Measurements from ENCODE around the gene TOLLIP. TPM values are rescaled to one million over a fixed set of nuclear protein-coding genes. Genes with fewer than 3 reads are reported as not detected.

Gene TOLLIP
- total RNA-seq, 2 experiments from 2014 or later: 19.9 to 21.7 TPM

- Mint-ChIP-seq H3K9me3 (no peaks in the 10 kb centered on the region), H3K4me3 (no peak overlapping the region), H3K27me3 (ENCODE audit: low read depth) (no peaks in the 10 kb centered on the region), H3K36me3 (ENCODE audit: low read depth) (no peaks in the 10 kb centered on the region), H3K27ac (no peak overlapping the region), H3K4me1 (ENCODE audit: low read depth) (no peaks in the 10 kb centered on the region)
- DNase-seq: no peak
- intact Hi-C loops (cut with micrococcal nuclease): no loop called here
- CTCF ChIA-PET: no interaction called here
These were observed 77.9 kb downstream of the TOLLIP start for GRCh38 chr11:1231396-1232020.

GRCh38 chr11:1230456-1231395 is 78.7 kb downstream of the TOLLIP start:
- H3K9me3 Mint-ChIP-seq: no peaks in the 10 kb centered on the region
- DNase-seq: no peak
- H3K27ac Mint-ChIP-seq: no peak overlapping the region
- H3K4me1 Mint-ChIP-seq (ENCODE audit: low read depth): no peaks in the 10 kb centered on the region
- CTCF ChIA-PET: no interaction called here
- intact Hi-C loops (cut with micrococcal nuclease): no loop called here
- H3K36me3 Mint-ChIP-seq (ENCODE audit: low read depth): no peaks in the 10 kb centered on the region
- no peaks in the 10 kb centered on the region for H3K27me3 Mint-ChIP-seq (ENCODE audit: low read depth)
- H3K4me3 Mint-ChIP-seq: no peak overlapping the region

GRCh38 chr11:1230121-1230455 is 79.3 kb downstream of the TOLLIP start:
- Mint-ChIP-seq H3K4me1 (ENCODE audit: low read depth) (no peaks in the 10 kb centered on the region), H3K27me3 (ENCODE audit: low read depth) (no peaks in the 10 kb centered on the region), H3K36me3 (ENCODE audit: low read depth) (no peaks in the 10 kb centered on the region), H3K9me3 (no peaks in the 10 kb centered on the region), H3K27ac (no peak overlapping the region), H3K4me3 (no peak overlapping the region)
- CTCF ChIA-PET: no interaction called here
- intact Hi-C loops (cut with micrococcal nuclease): no loop called here
- DNase-seq: no peak

GRCh38 chr11:1229471-1230120 is 79.8 kb downstream of the TOLLIP start:
- Mint-ChIP-seq H3K4me3 (no peak overlapping the region), H3K27me3 (ENCODE audit: low read depth) (no peaks in the 10 kb centered on the region), H3K36me3 (ENCODE audit: low read depth) (no peaks in the 10 kb centered on the region), H3K9me3 (no peaks in the 10 kb centered on the region), H3K4me1 (ENCODE audit: low read depth) (no peaks in the 10 kb centered on the region), H3K27ac (no peak overlapping the region)
- CTCF ChIA-PET: no interaction called here
- DNase-seq: no peak
- intact Hi-C loops (cut with micrococcal nuclease): no loop called here

DNA sequence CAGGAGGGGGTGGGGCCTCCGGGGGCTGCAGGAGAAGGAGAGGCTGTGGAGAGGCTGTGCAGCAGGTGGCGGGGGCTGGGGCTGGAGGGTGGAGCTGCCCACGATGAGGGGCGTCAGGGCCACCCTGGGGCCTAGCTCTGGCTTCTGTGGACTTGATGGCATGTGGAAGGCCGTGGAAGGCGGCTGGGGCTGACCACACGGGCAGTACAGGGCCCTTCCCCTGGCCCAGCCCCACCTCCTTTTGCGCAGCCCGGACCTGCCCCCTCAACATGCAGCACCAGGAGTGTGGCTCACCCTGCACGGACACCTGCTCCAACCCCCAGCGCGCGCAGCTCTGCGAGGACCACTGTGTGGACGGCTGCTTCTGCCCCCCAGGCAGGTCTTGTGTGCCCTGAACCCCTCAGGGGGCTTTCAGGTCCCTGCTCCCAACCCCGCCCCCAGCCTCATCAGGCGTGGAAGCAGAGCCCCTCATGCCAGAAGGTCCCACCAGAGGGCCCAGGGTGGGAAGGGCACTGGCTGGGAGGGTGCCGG is 80.4 kb downstream of the TOLLIP start:
- CTCF ChIA-PET: interaction anchor here (0.6 kb wide), 1 partner anchor 19 kb away, joined by 3 read pairs; no protein-coding TSS in a partner anchor
- no peak overlapping the region for H3K27ac Mint-ChIP-seq
- intact Hi-C loops (cut with micrococcal nuclease): no loop called here
- no peaks in the 10 kb centered on the region for H3K27me3 Mint-ChIP-seq (ENCODE audit: low read depth)
- no peaks in the 10 kb centered on the region for H3K36me3 Mint-ChIP-seq (ENCODE audit: low read depth)
- no peak overlapping the region for H3K4me3 Mint-ChIP-seq
- DNase-seq: no peak
- H3K4me1 Mint-ChIP-seq (ENCODE audit: low read depth): no peaks in the 10 kb centered on the region
- no peaks in the 10 kb centered on the region for H3K9me3 Mint-ChIP-seq

DNA sequence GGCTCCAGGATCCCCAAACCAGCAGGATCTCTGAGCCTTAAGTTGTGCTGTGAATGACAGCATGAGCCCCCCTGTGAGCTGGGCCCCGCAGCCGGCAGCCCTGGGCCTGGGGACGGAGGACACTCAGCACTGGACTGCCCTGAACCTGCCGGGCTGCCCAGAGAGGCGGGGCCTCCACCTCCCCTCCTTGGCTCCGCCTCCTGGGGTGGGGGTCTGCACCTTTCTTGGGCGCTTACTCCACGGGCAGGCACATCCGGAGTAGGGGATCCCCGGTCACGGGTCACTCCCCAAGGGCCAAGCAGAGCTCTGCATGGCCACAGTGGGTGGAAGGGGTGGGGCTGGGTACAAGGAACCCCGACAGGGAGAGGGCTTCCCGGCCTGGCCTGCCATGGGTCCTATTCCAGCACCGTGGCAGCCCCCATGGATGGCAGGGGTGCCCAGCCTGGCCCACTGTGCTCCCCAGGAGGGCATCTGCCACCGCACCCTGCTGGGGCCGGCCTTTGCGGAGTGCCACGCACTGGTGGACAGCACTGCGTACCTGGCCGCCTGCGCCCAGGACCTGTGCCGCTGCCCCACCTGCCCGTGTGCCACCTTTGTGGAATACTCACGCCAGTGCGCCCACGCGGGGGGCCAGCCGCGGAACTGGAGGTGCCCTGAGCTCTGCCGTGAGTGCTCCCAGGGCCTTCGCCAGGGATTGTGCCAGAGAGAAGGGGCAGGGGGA is 81.2 kb downstream of the TOLLIP start:
- CTCF ChIA-PET: interaction anchor here (0.6 kb wide), 1 partner anchor 18 kb away, joined by 3 read pairs; no protein-coding TSS in a partner anchor

DNA sequence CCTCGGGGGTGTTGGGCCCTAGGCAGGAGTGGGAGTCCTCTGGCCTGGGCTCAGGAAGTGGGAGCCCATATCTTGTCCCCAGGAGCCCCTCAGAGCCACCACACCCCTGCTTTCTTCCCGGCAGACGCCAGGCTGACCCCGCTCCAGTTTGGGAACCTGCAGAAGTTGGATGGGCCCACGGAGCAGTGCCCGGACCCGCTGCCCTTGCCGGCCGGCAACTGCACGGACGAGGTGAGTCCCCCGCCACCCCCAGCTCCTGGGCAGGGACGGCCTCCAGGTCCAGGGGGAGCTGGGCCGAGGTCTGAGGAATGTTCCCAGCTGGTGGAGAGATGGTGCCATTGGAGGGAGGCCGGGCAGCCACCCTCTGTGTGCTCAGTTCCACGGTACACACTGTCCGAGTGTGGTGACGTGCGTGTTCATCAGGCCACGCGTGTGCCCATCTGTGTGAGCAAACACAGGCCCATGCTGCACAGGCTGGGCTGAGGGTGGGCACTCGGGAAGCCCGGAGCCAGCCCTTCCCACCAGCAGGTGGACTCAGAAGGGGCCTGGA is 81.8 kb downstream of the TOLLIP start:
- CTCF ChIA-PET: no interaction called here
- H3K36me3 Mint-ChIP-seq (ENCODE audit: low read depth): no peaks in the 10 kb centered on the region
- no peaks in the 10 kb centered on the region for H3K4me1 Mint-ChIP-seq (ENCODE audit: low read depth)
- intact Hi-C loops (cut with micrococcal nuclease): no loop called here
- H3K27me3 Mint-ChIP-seq (ENCODE audit: low read depth): no peaks in the 10 kb centered on the region
- H3K4me3 Mint-ChIP-seq: no peak overlapping the region
- no peak overlapping the region for H3K27ac Mint-ChIP-seq
- no peak for DNase-seq
- H3K9me3 Mint-ChIP-seq: no peaks in the 10 kb centered on the region

More for the DNA sequence above, 81.2 kb downstream of the TOLLIP start:
- H3K9me3 Mint-ChIP-seq: no peaks in the 10 kb centered on the region
- intact Hi-C loops (cut with micrococcal nuclease): no loop called here
- no peak overlapping the region for H3K27ac Mint-ChIP-seq
- no peaks in the 10 kb centered on the region for H3K27me3 Mint-ChIP-seq (ENCODE audit: low read depth)
- DNase-seq: no peak
- H3K4me1 Mint-ChIP-seq (ENCODE audit: low read depth): no peaks in the 10 kb centered on the region
- H3K4me3 Mint-ChIP-seq: no peak overlapping the region
- no peaks in the 10 kb centered on the region for H3K36me3 Mint-ChIP-seq (ENCODE audit: low read depth)

DNA sequence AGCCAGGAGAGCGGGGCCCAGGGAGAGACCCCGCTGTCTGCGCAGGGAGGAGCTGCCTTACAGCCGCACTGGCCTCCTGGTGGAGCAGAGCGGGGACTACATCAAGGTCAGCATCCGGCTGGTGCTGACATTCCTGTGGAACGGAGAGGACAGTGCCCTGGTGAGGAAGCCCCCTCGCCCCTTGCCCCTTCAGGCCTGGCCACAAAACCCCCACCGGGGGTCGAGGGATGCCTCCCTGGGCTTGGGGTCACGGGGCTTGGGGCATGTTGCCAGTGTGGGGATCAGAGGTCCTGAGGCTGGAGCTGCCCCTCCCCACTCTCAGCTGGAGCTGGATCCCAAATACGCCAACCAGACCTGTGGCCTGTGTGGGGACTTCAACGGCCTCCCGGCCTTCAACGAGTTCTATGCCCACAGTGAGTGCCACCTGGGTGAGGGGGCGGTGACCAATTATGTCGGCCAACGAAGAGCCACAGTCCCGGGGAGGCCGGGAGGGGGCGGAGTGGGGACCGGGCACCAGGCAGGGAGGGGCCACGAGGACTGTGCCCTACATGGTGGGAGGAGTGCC is 82.4 kb downstream of the TOLLIP start:
- Mint-ChIP-seq H3K27me3 (ENCODE audit: low read depth) (no peaks in the 10 kb centered on the region), H3K4me1 (ENCODE audit: low read depth) (no peaks in the 10 kb centered on the region), H3K27ac (no peak overlapping the region), H3K9me3 (no peaks in the 10 kb centered on the region), H3K36me3 (ENCODE audit: low read depth) (no peaks in the 10 kb centered on the region), H3K4me3 (no peak overlapping the region)
- CTCF ChIA-PET: no interaction called here
- intact Hi-C loops (cut with micrococcal nuclease): no loop called here
- DNase-seq: no peak

DNA sequence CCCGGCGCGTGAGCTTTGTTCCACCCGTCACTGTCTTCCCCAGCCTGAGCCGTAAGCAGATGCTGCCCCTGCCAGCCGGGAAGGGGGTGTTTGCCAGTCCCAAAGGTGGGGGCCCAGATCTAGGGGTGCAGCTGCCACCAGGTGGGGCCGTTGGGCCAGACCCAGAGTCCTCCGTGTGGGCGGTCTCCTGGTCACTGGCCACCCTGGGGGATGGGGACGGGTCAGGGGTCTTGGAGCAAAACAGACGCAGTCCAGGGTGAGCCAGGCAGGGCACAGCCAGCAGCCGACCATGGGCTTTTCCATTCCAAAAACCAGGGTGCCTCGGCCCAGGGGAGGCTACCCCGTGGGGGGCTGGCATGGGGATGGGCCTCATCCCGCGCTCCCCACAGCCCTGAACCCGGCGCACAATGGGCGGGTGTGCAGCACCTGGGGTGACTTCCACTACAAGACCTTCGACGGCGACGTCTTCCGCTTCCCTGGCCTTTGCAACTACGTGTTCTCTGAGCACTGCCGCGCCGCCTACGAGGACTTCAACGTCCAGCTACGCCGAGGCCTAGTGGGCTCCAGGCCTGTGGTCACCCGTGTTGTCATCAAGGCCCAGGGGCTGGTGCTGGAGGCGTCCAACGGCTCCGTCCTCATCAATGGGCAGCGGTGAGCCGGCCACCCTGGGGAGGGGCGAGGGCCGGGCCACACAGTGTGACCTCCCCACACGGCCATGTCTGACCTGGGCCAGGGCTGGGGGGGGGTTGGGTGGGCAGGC is 83.0 kb downstream of the TOLLIP start:
- intact Hi-C loops (cut with micrococcal nuclease): no loop called here
- DNase-seq: no peak
- H3K27me3 Mint-ChIP-seq (ENCODE audit: low read depth): peaks cover 4% of the 10 kb centered on the region
- no peak overlapping the region for H3K27ac Mint-ChIP-seq
- no peak overlapping the region for H3K4me3 Mint-ChIP-seq
- H3K36me3 Mint-ChIP-seq (ENCODE audit: low read depth): no peaks in the 10 kb centered on the region
- no peaks in the 10 kb centered on the region for H3K9me3 Mint-ChIP-seq
- no peaks in the 10 kb centered on the region for H3K4me1 Mint-ChIP-seq (ENCODE audit: low read depth)
- CTCF ChIA-PET: no interaction called here

DNA sequence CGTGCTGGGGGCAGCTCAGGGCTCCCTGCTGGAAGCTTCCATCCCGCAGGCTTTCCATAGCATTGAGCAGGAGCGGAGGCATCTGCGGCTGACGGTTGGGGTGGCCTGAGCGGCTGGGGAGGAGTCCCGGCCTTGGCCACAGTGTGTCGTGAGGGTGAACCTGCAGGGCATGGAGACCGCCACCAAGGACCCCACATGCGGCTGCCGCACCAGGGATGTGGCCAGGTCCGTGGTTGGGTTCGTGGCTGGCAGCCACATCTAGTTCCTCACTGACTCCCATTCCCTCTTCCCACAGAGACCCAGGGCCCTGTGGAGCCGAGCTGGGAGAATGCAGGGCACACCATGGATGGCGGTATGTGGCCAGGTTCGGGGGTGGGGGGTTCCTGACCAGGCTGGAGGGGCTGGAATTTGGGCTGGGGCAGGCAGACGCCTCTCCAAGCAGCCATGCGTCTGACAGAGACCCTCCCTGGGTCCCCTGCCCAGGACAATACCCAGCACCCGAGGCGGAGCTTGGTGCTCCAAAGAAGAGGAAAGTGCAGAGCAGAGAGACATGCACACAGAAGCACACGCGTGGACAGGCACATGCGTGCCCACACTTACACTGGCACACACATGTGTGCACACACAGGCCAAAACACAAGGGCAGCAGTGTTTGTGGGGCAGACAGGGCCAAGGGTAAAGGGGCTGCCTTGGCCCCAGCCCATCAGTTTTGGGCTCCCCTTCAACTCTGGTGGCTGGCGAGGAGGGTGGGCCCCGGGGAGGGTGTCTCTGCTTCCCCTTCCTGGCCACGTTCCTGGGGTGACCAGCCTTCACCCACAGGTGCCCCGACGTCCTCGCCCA is 83.8 kb downstream of the TOLLIP start:
- Mint-ChIP-seq H3K9me3 (no peaks in the 10 kb centered on the region), H3K4me1 (ENCODE audit: low read depth) (no peaks in the 10 kb centered on the region), H3K4me3 (no peak overlapping the region), H3K27ac (no peak overlapping the region), H3K27me3 (ENCODE audit: low read depth) (peaks cover 9% of the 10 kb centered on the region), H3K36me3 (ENCODE audit: low read depth) (no peaks in the 10 kb centered on the region)
- no peak for DNase-seq
- intact Hi-C loops (cut with micrococcal nuclease): no loop called here
- CTCF ChIA-PET: no interaction called here
